Smooth muscle cell of trachea (primary cell): ENCODE measurements around the gene RBL2. TPM values are rescaled to one million over a fixed set of nuclear protein-coding genes. Genes with fewer than 3 reads are reported as not detected.

Experiments used
- total RNA-seq: library from RNA; depleted of rRNA; stranded (reverse); fragments of >200 nt; gene quantifications from 2 replicates; pipeline ENCODE4 v1.2.1, GENCODE V29; 2014

The RBL2 gene, protein sequence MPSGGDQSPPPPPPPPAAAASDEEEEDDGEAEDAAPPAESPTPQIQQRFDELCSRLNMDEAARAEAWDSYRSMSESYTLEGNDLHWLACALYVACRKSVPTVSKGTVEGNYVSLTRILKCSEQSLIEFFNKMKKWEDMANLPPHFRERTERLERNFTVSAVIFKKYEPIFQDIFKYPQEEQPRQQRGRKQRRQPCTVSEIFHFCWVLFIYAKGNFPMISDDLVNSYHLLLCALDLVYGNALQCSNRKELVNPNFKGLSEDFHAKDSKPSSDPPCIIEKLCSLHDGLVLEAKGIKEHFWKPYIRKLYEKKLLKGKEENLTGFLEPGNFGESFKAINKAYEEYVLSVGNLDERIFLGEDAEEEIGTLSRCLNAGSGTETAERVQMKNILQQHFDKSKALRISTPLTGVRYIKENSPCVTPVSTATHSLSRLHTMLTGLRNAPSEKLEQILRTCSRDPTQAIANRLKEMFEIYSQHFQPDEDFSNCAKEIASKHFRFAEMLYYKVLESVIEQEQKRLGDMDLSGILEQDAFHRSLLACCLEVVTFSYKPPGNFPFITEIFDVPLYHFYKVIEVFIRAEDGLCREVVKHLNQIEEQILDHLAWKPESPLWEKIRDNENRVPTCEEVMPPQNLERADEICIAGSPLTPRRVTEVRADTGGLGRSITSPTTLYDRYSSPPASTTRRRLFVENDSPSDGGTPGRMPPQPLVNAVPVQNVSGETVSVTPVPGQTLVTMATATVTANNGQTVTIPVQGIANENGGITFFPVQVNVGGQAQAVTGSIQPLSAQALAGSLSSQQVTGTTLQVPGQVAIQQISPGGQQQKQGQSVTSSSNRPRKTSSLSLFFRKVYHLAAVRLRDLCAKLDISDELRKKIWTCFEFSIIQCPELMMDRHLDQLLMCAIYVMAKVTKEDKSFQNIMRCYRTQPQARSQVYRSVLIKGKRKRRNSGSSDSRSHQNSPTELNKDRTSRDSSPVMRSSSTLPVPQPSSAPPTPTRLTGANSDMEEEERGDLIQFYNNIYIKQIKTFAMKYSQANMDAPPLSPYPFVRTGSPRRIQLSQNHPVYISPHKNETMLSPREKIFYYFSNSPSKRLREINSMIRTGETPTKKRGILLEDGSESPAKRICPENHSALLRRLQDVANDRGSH
- 52.9 and 55.4 TPM in 2 replicates for total RNA-seq

GRCh38 chr16:53434377-53435065 is at the start of gene RBL2:
TSS of gene RBL2 (plus strand) at chr16:53434471. CDS start at chr16:53434557, 86 bp downstream.

DNA sequence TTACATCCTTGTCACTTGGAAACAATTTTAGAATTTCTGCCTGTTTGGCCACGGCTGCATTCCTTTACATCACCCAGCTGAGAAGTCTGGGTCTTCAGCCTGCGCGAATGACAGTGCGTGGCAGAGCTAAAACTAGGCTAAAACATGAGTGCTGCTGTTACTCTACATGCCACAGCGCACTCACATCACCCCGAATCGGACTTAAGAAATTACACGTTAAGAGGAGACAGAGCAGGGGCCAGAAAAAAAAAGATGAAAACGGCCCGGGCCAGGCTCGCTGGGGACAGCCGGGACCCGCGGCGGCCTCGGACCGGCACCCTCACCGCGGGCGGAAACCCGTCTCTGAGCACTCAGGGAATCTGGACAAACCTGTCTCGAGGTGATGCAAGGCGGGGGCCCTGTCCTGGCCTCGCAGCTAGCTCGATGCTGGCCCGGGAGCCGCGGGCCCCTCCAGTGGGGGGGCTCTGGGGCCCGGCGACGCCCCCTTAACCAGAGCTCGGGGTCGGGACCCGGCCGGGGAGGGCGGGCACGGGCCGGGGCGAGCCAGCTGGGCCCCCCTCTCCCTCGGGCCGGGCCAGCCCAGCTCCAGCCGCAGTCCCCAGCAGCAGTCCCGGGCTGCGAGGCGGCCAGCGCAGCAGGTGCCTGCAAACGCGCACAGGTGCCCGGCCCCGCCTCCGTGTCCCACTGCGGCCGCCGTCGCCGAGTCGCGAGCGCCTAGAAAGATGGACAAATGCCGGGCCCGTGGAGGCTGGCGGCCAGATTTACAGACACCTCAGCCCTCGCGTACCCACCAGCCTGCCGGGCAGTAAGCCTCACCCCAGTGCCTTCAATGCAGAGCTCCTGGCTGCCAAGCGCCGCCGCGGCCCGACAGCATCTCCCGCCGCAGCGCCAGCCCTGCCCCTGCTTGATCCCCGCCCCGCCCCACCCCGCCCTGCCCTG is 68.3 kb downstream of the RBL2 start, which contains the start of gene AKTIP:
Gene AKTIP, minus strand, starts transcription at position 879 of the 939 bp plus-strand sequence. CDS start 2,950 bp downstream, outside the sequence.

Other genes with a start within 250 kb of the RBL2 start
- gene AKTIP, start 68.7 kb downstream of the RBL2 start, total RNA-seq, result 17.0 and 22.0 TPM in 2 replicates